GM06990 (cell line): ENCODE measurements around the gene RASSF1.
"Not testable (repeated sequence)": the region's sequence is repeated elsewhere in the genome, so short reads cannot be mapped to it uniquely, and the experiment has no call there.

Source experiments
- DNase-seq: peaks from one replicate; pipeline ENCODE4 v3.0.0-alpha.2; 2011; ENCODE audit not compliant: insufficient read length; ENCODE audit errors: extremely low read depth
- H3K27me3 ChIP-seq: replicated peaks from 2 replicates; pipeline ENCODE4 v1.6.0; 2011; ENCODE audit warnings: low read length; ENCODE audit not compliant: control insufficient read depth, insufficient read depth
- H3K36me3 ChIP-seq: 2 replicates; pipeline ENCODE4 v1.5.1; 2011; ENCODE audit warnings: low read length; ENCODE audit not compliant: control insufficient read depth, insufficient read depth
- H3K4me3 ChIP-seq: replicated peaks from 2 replicates; pipeline ENCODE4 v1.5.1; 2011; ENCODE audit warnings: low read depth, mild to moderate bottlenecking, control low read depth, low read length
- CTCF ChIP-seq: IDR thresholded peaks from 2 replicates; pipeline ENCODE4 v1.5.1; 2011; ENCODE audit warnings: low read length, control low read depth, mild to moderate bottlenecking, inconsistent platforms; ENCODE audit not compliant: insufficient read depth, poor library complexity, severe bottlenecking

The RASSF1 gene

GRCh38 chr3:50289130-50289529, 51.5 kb downstream of the RASSF1 start:
- H3K4me3 ChIP-seq: no peak overlapping the region
- peaks cover 28% of the 10 kb centered on the region for H3K36me3 ChIP-seq
- no peaks in the 10 kb centered on the region for H3K27me3 ChIP-seq
- TF ChIP-seq CTCF: no peak
- DNase-seq: peak; percentile 3

DNA sequence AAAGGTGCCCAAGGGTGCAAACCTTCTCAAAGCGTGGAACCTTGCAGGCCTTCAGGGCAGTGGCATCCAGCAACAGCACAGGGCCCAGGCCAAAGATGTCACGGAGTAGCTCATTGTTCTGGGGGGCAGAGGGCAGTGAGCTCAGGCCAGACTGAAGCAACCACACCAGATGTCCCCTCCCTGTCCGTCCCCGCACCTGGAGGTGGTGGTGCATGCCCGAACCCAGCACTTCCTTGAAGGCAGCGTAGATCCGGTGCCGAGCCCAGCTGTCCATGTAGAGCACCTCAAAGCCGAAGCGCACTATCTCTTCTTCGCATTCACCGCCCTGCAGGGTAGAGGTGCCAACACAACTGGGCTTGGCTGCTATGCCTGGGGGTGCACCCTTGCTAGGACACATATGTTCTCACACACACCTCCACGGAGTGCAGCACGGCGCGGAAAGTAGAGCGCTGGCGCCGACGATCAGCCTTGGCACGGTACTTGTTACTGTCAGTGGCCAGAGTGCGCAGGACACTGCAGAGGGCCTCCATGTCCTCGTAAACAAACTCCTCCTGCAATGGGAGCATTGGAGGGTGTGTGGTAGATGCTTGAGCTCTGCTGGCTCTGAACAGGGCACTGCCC, 52.1 kb downstream of the RASSF1 start:
- no peak overlapping the region for H3K4me3 ChIP-seq
- TF ChIP-seq CTCF: no peak
- peak; percentile 14 for DNase-seq
- no peaks in the 10 kb centered on the region for H3K27me3 ChIP-seq
- peaks cover 28% of the 10 kb centered on the region for H3K36me3 ChIP-seq

DNA sequence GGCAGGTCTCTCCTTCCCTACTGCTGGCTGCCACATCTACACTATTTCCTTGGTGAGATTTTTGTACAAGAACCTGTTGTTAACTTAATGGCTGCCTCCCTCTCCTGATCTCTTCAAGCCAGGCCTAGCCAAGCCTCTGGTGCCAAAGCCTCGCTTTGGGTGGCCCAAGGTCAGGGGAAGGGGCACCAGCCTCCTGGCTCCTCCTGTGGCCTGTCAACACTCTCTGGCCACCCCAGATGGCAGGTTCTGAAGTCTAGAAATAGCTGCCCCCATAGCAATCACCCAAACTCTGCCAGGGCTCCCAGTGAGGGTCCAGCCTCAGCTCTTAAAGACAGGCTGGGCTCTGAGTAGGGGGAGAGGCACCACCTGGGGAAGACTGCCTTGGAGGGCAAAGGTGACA, 53.4 kb downstream of the RASSF1 start:
- no peaks in the 10 kb centered on the region for H3K27me3 ChIP-seq
- H3K36me3 ChIP-seq: peaks cover 28% of the 10 kb centered on the region
- H3K4me3 ChIP-seq: no peak overlapping the region
- no peak for TF ChIP-seq CTCF
- peak; percentile 1 for DNase-seq

DNA sequence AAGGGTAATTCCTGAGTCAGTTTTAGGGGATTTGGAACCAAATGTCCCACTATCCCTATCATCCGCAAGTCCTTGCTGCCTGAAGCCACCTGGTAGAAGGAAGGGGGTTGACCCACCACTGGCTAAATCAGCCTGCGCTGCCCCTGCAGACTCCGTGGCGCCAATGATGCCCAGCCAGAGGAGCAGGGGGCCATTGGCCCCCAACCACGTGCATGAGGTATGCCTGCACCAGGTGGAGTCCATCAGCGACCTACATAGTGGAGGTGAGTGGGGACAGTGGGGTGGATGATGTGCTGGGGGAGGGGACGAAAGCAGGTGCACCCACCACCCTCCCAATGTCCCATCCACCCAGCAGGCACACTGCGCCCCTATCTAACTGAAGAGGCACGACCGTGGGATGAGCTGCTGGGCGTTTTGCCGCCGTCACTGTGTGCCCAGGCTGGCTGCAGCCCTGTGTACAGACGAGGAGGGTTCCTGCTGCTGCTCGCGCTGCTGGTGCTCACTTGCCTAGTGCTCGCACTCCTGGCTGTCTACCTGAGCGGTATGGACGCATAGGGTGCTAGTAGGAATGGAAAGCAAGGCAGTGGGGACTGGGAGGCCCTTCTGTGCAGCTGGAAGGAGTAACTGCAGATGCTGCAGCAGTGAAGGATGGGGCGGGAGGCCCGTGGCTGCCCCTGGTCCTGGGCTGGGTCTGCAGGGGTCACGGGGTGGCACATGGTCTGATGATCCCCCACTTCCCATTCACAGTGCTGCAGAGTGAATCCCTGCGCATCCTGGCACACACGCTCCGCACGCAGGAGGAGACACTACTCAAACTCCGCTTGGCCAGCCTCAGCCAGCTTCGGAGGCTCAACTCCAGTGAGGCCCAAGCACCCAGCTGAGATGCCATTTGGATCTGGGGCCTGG, 54.1 kb downstream of the RASSF1 start:
- Histone ChIP-seq H3K4me3 (no peak overlapping the region), H3K36me3 (peaks cover 28% of the 10 kb centered on the region), H3K27me3 (no peaks in the 10 kb centered on the region)
- peak; percentile 7 for DNase-seq
- TF ChIP-seq CTCF: no peak

GRCh38 chr3:50284121-50284520, 56.5 kb downstream of the RASSF1 start:
- not testable (repeated sequence) for DNase-seq, H3K27me3 ChIP-seq, H3K4me3 ChIP-seq
- H3K36me3 ChIP-seq: peaks cover 16% of the 10 kb centered on the region
